HepG2 (cell line): ENCODE data around the gene DNPEP. TPM values are rescaled to one million over a fixed set of nuclear protein-coding genes. Genes with fewer than 3 reads are reported as not detected.

Source experiments
- CBFB ChIP-seq: sonication (generic); formaldehyde crosslinking; IDR thresholded peaks from 2 replicates; pipeline ENCODE4 v1.4.0; 2020; ENCODE audit warnings: missing genetic modification reagents
- CCDC6 ChIP-seq: sonication (generic); formaldehyde crosslinking; IDR thresholded peaks from 2 replicates; pipeline ENCODE4 v1.8.1; 2022; ENCODE audit warnings: mild to moderate bottlenecking, missing genetic modification reagents, moderate library complexity
- IRF2 ChIP-seq: IDR thresholded peaks from 2 replicates; pipeline ENCODE4 v1.6.1; 2018; ENCODE audit warnings: missing genetic modification reagents, missing compliant biosample characterization
- MAFF ChIP-seq: IDR thresholded peaks from 2 replicates; pipeline ENCODE4 v1.6.1; 2011; ENCODE audit warnings: low read depth, low read length, improper control_type of control experiment
- MTERF4 ChIP-seq: sonication (generic); formaldehyde crosslinking; IDR thresholded peaks from 2 replicates; pipeline ENCODE4 v1.8.0; 2023; ENCODE audit warnings: mild to moderate bottlenecking, missing genetic modification reagents
- MXI1 ChIP-seq: IDR thresholded peaks from 3 replicates; pipeline ENCODE4 v1.6.1; 2012; ENCODE audit warnings: low read depth, low read length, inconsistent platforms, borderline replicate concordance
- NFE2L1 ChIP-seq: sonication (generic); formaldehyde crosslinking; IDR thresholded peaks from 2 replicates; pipeline ENCODE4 v1.4.0; 2020; ENCODE audit warnings: missing genetic modification reagents, mild to moderate bottlenecking, borderline replicate concordance
- TCF7L2 ChIP-seq: IDR thresholded peaks from 2 replicates; pipeline ENCODE4 v1.6.1; 2011; ENCODE audit warnings: mild to moderate bottlenecking, low read depth, low read length, moderate library complexity
- YY1 ChIP-seq: IDR thresholded peaks from 2 replicates; pipeline ENCODE4 v1.6.1; 2011; ENCODE audit warnings: low read length, low read depth, moderate library complexity, mild to moderate bottlenecking; ENCODE audit not compliant: insufficient read depth, insufficient replicate concordance
- ZNF143 ChIP-seq: sonication (generic); formaldehyde crosslinking; IDR thresholded peaks from 2 replicates; pipeline ENCODE4 v1.4.0; 2020; ENCODE audit warnings: missing genetic modification reagents
- ZNF276 ChIP-seq: sonication (generic); formaldehyde crosslinking; IDR thresholded peaks from 2 replicates; pipeline ENCODE4 v1.4.0; 2020; ENCODE audit warnings: mild to moderate bottlenecking, low read depth, missing genetic modification reagents
- ZNF550 ChIP-seq: sonication (generic); formaldehyde crosslinking; IDR thresholded peaks from 2 replicates; pipeline ENCODE4 v1.4.0; 2020; ENCODE audit warnings: mild to moderate bottlenecking, missing genetic modification reagents, borderline replicate concordance
- ZNF720 ChIP-seq: sonication (generic); formaldehyde crosslinking; IDR thresholded peaks from 2 replicates; pipeline ENCODE4 v1.4.0; 2020; ENCODE audit warnings: missing genetic modification reagents
- ZNF766 ChIP-seq: sonication (generic); formaldehyde crosslinking; IDR thresholded peaks from 2 replicates; pipeline ENCODE4 v1.5.0; 2020; ENCODE audit warnings: missing genetic modification reagents, borderline replicate concordance
- polyA plus RNA-seq, 8 experiments: library from polyadenylated mRNA; depleted of rRNA in 3 of 8; stranded (reverse) in 7 of 8; unstranded in 1 of 8; fragments of >200 nt; fragmentation: Illumina TruSeq in 4 of 8; extraction: Trizol in 4 of 8; gene quantifications; 2 replicates each; pipeline versions ENCODE4 v1.2.1 to v1.2.3, GENCODE V29; 2011 to 2016; ENCODE audit warnings: low read depth in 4 of 8, missing spikeins in 1 of 8, mixed read lengths in 1 of 8; ENCODE audit not compliant: insufficient read depth in 1 of 8
- total RNA-seq, 5 experiments: library from RNA; depleted of rRNA; stranded (reverse); fragments of >200 nt; fragmentation: Illumina TruSeq; extraction: Trizol; gene quantifications; 2 replicates each; pipeline ENCODE4 v1.2.3, GENCODE V29; 2016; ENCODE audit warnings: low read depth in 1 of 5
- TF ChIP-seq, protein P1 (sequence below): sonication (generic); formaldehyde crosslinking; IDR thresholded peaks from 2 replicates; pipeline ENCODE4 v1.4.0; 2020; ENCODE audit warnings: missing genetic modification reagents
- TF ChIP-seq, protein P2 (sequence below): sonication (generic); formaldehyde crosslinking; IDR thresholded peaks from 2 replicates; pipeline ENCODE4 v1.4.0; 2020; ENCODE audit warnings: missing genetic modification reagents

The DNPEP gene
- total and polyA plus RNA-seq, 2 of the 13 experiments (the other 11 are each of a cell fraction or from before 2014, with no cell fraction given): 104 to 109 TPM

DNA sequence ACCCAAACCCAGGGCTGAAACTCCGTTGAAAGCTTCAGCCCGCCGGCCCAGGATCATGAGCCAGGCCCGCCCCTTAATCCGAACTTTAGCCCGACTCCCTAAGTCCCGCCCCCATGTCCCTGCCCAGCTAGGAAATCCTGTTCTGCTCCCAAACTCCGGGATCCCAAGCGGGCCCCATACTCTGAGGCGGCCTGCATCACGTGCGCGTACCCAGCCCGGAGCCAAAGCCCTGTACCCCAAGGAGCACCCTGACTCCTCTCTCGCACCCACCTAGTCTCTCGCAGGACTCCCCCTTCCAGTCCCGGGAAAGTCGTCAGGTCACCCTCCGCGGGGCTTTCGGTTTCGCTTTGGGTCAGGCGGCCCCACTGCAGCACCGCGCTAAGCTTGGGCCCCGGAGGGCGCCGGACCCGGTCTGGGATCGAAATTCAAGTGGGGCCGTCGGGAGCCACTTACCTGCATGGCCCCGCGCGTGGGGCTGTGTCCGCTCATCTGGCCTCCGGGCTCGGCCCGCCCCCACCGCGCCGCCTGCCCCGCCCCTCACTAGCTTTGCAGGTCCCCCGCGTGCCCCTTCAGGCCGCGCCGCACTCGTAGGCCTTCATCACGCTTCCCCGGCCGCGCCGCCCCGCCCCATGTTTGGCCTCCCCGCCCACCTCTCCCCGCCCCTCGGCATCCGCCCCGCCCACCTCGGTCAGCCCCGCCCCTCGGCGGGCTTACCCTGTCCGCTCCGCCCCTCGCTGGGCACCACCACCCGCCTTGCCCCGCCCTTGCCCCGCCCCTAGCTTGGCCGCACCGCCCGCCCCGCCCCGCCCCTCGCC, at the start of gene DNPEP (continued):
- TF ChIP-seq, protein P1, sequence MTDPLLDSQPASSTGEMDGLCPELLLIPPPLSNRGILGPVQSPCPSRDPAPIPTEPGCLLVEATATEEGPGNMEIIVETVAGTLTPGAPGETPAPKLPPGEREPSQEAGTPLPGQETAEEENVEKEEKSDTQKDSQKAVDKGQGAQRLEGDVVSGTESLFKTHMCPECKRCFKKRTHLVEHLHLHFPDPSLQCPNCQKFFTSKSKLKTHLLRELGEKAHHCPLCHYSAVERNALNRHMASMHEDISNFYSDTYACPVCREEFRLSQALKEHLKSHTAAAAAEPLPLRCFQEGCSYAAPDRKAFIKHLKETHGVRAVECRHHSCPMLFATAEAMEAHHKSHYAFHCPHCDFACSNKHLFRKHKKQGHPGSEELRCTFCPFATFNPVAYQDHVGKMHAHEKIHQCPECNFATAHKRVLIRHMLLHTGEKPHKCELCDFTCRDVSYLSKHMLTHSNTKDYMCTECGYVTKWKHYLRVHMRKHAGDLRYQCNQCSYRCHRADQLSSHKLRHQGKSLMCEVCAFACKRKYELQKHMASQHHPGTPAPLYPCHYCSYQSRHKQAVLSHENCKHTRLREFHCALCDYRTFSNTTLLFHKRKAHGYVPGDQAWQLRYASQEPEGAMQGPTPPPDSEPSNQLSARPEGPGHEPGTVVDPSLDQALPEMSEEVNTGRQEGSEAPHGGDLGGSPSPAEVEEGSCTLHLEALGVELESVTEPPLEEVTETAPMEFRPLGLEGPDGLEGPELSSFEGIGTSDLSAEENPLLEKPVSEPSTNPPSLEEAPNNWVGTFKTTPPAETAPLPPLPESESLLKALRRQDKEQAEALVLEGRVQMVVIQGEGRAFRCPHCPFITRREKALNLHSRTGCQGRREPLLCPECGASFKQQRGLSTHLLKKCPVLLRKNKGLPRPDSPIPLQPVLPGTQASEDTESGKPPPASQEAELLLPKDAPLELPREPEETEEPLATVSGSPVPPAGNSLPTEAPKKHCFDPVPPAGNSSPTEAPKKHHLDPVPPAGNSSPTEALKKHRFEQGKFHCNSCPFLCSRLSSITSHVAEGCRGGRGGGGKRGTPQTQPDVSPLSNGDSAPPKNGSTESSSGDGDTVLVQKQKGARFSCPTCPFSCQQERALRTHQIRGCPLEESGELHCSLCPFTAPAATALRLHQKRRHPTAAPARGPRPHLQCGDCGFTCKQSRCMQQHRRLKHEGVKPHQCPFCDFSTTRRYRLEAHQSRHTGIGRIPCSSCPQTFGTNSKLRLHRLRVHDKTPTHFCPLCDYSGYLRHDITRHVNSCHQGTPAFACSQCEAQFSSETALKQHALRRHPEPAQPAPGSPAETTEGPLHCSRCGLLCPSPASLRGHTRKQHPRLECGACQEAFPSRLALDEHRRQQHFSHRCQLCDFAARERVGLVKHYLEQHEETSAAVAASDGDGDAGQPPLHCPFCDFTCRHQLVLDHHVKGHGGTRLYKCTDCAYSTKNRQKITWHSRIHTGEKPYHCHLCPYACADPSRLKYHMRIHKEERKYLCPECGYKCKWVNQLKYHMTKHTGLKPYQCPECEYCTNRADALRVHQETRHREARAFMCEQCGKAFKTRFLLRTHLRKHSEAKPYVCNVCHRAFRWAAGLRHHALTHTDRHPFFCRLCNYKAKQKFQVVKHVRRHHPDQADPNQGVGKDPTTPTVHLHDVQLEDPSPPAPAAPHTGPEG (CRISPR knock-in tag): 0 out of 2 replicates have a peak, but pooled peaks have one; percentile 39
- TF ChIP-seq ZNF276 (CRISPR knock-in tag) (0 out of 2 replicates have a peak, but pooled peaks have one; percentile 44), YY1 (no peak), IRF2 (CRISPR knock-in tag) (peak; percentile 100), CBFB (no peak; the same call in 1 of the 2 replicates), ZNF143 (CRISPR knock-in tag) (no peak), MXI1 (no peak; the same call in 1 of the 3 replicates), NFE2L1 (CRISPR knock-in tag) (no peak; the same call in 1 of the 2 replicates), MAFF (no peak), TCF7L2 (no peak), ZNF766 (CRISPR knock-in tag) (no peak; the same call in 1 of the 2 replicates), MTERF4 (no peak), ZNF720 (no peak), CCDC6 (peak; percentile 85), ZNF550 (CRISPR knock-in tag) (no peak)
- TF ChIP-seq, protein P2, sequence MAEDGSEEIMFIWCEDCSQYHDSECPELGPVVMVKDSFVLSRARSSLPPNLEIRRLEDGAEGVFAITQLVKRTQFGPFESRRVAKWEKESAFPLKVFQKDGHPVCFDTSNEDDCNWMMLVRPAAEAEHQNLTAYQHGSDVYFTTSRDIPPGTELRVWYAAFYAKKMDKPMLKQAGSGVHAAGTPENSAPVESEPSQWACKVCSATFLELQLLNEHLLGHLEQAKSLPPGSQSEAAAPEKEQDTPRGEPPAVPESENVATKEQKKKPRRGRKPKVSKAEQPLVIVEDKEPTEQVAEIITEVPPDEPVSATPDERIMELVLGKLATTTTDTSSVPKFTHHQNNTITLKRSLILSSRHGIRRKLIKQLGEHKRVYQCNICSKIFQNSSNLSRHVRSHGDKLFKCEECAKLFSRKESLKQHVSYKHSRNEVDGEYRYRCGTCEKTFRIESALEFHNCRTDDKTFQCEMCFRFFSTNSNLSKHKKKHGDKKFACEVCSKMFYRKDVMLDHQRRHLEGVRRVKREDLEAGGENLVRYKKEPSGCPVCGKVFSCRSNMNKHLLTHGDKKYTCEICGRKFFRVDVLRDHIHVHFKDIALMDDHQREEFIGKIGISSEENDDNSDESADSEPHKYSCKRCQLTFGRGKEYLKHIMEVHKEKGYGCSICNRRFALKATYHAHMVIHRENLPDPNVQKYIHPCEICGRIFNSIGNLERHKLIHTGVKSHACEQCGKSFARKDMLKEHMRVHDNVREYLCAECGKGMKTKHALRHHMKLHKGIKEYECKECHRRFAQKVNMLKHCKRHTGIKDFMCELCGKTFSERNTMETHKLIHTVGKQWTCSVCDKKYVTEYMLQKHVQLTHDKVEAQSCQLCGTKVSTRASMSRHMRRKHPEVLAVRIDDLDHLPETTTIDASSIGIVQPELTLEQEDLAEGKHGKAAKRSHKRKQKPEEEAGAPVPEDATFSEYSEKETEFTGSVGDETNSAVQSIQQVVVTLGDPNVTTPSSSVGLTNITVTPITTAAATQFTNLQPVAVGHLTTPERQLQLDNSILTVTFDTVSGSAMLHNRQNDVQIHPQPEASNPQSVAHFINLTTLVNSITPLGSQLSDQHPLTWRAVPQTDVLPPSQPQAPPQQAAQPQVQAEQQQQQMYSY (CRISPR knock-in tag): no peak
